Measurements from ENCODE around the gene CCDC81.

- no peak for TF ChIP-seq CTCF (IDR thresholded peaks at IDR 0.05; ENCODE audit: low read depth, low read length)
- TF ChIP-seq EZH2phosphoT487 (IDR thresholded peaks at IDR 0.05; ENCODE audit: low read depth): no peak
These were observed 3.3 kb downstream of the CCDC81 start for GRCh38 chr11:86377972-86378371.

All from OCI-LY3 (cell line).